ENCODE measurements around the gene ASGR1.
A peak's percentile ranks its signal among the peaks of the same experiment; 100 is the strongest.
"Not testable (repeated sequence)": the region's sequence is repeated elsewhere in the genome, so short reads cannot be mapped to it uniquely, and the experiment has no call there.

Gene ASGR1

GRCh38 chr17:7146115-7146514, 33.1 kb downstream of the ASGR1 start:
- DNase-seq = no peak

- no peak for DNase-seq
Observed at GRCh38 chr17:7144213-7144612, 35.0 kb downstream of the ASGR1 start.

GRCh38 chr17:7141824-7142223, 37.3 kb downstream of the ASGR1 start:
- DNase-seq = no peak

- no peak for DNase-seq
Observed at GRCh38 chr17:7139400-7139799, 39.8 kb downstream of the ASGR1 start.

- no peak for DNase-seq
Observed at GRCh38 chr17:7138800-7139381, 40.3 kb downstream of the ASGR1 start.

- DNase-seq = no peak
Observed at GRCh38 chr17:7137171-7137943, 41.8 kb downstream of the ASGR1 start.

- peak; percentile 57 for DNase-seq
Observed at GRCh38 chr17:7136266-7136877, 42.8 kb downstream of the ASGR1 start.

GRCh38 chr17:7133916-7134315, 45.3 kb downstream of the ASGR1 start:
- no peak for DNase-seq

- DNase-seq = no peak
Observed at GRCh38 chr17:7133424-7133823, 45.7 kb downstream of the ASGR1 start.

- no peak for DNase-seq
Observed at GRCh38 chr17:7132511-7133094, 46.6 kb downstream of the ASGR1 start.

- no peak for DNase-seq
Observed at GRCh38 chr17:7131423-7131791, 47.8 kb downstream of the ASGR1 start.

GRCh38 chr17:7130621-7131422, 48.3 kb downstream of the ASGR1 start:
- no peak for DNase-seq

- no peak for DNase-seq
Observed at GRCh38 chr17:7129311-7129710, 49.9 kb downstream of the ASGR1 start.

- DNase-seq = no peak
Observed at GRCh38 chr17:7128160-7128559, 51.0 kb downstream of the ASGR1 start.

GRCh38 chr17:7127501-7127900, 51.7 kb downstream of the ASGR1 start:
- not testable (repeated sequence) for DNase-seq

GRCh38 chr17:7126386-7126785, 52.8 kb downstream of the ASGR1 start:
- DNase-seq = not testable (repeated sequence)

GRCh38 chr17:7124923-7125322, 54.2 kb downstream of the ASGR1 start:
- no peak for DNase-seq

GRCh38 chr17:7123844-7124243, 55.3 kb downstream of the ASGR1 start:
- no peak for DNase-seq

Data from amniotic stem cell (primary cell).